Measurements from ENCODE around the gene SCAP.

- TF ChIP-seq HIC1 (tag by site-specific recombination; IDR thresholded peaks at IDR 0.05): no peak
- no peak for TF ChIP-seq CTCF (tag by site-specific recombination; IDR thresholded peaks at IDR 0.05)
- no peak for TF ChIP-seq BCL6B (tag by site-specific recombination; IDR thresholded peaks at IDR 0.05)
- no peak for TF ChIP-seq ZNF785 (tag by site-specific recombination; IDR thresholded peaks at IDR 0.05)
- no peak for TF ChIP-seq REST (tag by site-specific recombination; IDR thresholded peaks at IDR 0.05)
- no peak for TF ChIP-seq ZNF747 (tag by site-specific recombination; IDR thresholded peaks at IDR 0.05)
- TF ChIP-seq ZBTB44 (tag by site-specific recombination; IDR thresholded peaks at IDR 0.05): no peak
- no peak for TF ChIP-seq ZNF24 (tag by site-specific recombination; IDR thresholded peaks at IDR 0.05)
- no peak for TF ChIP-seq AEBP2 (tag by site-specific recombination; IDR thresholded peaks at IDR 0.05; ENCODE audit: borderline replicate concordance)
- TF ChIP-seq ZNF266 (tag by site-specific recombination; IDR thresholded peaks at IDR 0.05; ENCODE audit: low read depth): no peak
- no peak for TF ChIP-seq YY1 (tag by site-specific recombination; IDR thresholded peaks at IDR 0.05)
These were observed 91.3 kb downstream of the SCAP start for GRCh38 chr3:47384425-47384824.

Data from HEK293 (cell line).